HEK293 (cell line): Measurements from ENCODE around the gene ZNF503.
A peak's percentile ranks its signal among the peaks of the same experiment; 100 is the strongest.

Experiments
- BCL6B ChIP-seq: fragments of 450-650 bp; formaldehyde crosslinking; IDR thresholded peaks from 2 replicates; pipeline ENCODE4 v1.5.1; 2017; ENCODE audit warnings: missing biosample characterization, missing genetic modification characterization
- GLIS2 ChIP-seq: fragments of 450-650 bp; formaldehyde crosslinking; IDR thresholded peaks from 2 replicates; pipeline ENCODE4 v1.5.1; 2016; ENCODE audit warnings: missing biosample characterization, missing genetic modification characterization
- IKZF3 ChIP-seq: fragments of 450-650 bp; IDR thresholded peaks from 2 replicates; pipeline ENCODE4 v1.5.0; 2018; ENCODE audit warnings: missing biosample characterization, mild to moderate bottlenecking, missing genetic modification characterization, moderate library complexity
- INSM2 ChIP-seq: fragments of 450-650 bp; formaldehyde crosslinking; IDR thresholded peaks from 2 replicates; pipeline ENCODE4 v1.5.1; 2016; ENCODE audit warnings: missing biosample characterization, missing genetic modification characterization
- PBX3 ChIP-seq: sonication (generic); formaldehyde crosslinking; IDR thresholded peaks from 2 replicates; pipeline ENCODE4 v1.8.1; 2022; ENCODE audit warnings: mild to moderate bottlenecking, moderate library complexity, missing genetic modification reagents
- TSHZ1 ChIP-seq: fragments of 450-650 bp; formaldehyde crosslinking; IDR thresholded peaks from 2 replicates; pipeline ENCODE4 v1.5.1; 2016; ENCODE audit warnings: missing biosample characterization, missing genetic modification characterization, borderline replicate concordance
- YY1 ChIP-seq: fragments of 450-650 bp; formaldehyde crosslinking; IDR thresholded peaks from 2 replicates; pipeline ENCODE4 v1.5.1; 2018; ENCODE audit warnings: missing biosample characterization, missing genetic modification characterization
- ZNF155 ChIP-seq: fragments of 450-650 bp; formaldehyde crosslinking; IDR thresholded peaks from 2 replicates; pipeline ENCODE4 v1.5.1; 2016; ENCODE audit warnings: missing biosample characterization, missing genetic modification characterization
- ZNF248 ChIP-seq: fragments of 450-650 bp; formaldehyde crosslinking; IDR thresholded peaks from 2 replicates; pipeline ENCODE4 v1.5.1; 2017; ENCODE audit warnings: missing biosample characterization, missing genetic modification characterization
- ZNF302 ChIP-seq: fragments of 450-650 bp; formaldehyde crosslinking; IDR thresholded peaks from 2 replicates; pipeline ENCODE4 v1.5.1; 2016; ENCODE audit warnings: missing biosample characterization, missing genetic modification characterization, low read depth
- ZNF324 ChIP-seq: fragments of 450-650 bp; formaldehyde crosslinking; IDR thresholded peaks from 2 replicates; pipeline ENCODE4 v1.5.1; 2016; ENCODE audit warnings: missing biosample characterization, missing genetic modification characterization
- ZNF350 ChIP-seq: fragments of 450-650 bp; formaldehyde crosslinking; IDR thresholded peaks from 2 replicates; pipeline ENCODE4 v1.5.0; 2017; ENCODE audit warnings: missing biosample characterization, mild to moderate bottlenecking, missing genetic modification characterization
- ZNF37A ChIP-seq: fragments of 450-650 bp; IDR thresholded peaks from 2 replicates; pipeline ENCODE4 v1.5.1; 2018; ENCODE audit warnings: missing biosample characterization, missing genetic modification characterization
- ZNF48 ChIP-seq: fragments of 450-650 bp; formaldehyde crosslinking; IDR thresholded peaks from 2 replicates; pipeline ENCODE4 v1.5.1; 2016; ENCODE audit warnings: missing biosample characterization, missing genetic modification characterization
- ZNF513 ChIP-seq: fragments of 450-650 bp; IDR thresholded peaks from 2 replicates; pipeline ENCODE4 v1.5.1; 2018; ENCODE audit warnings: missing biosample characterization, missing genetic modification characterization
- ZNF521 ChIP-seq: fragments of 450-650 bp; formaldehyde crosslinking; IDR thresholded peaks from 2 replicates; pipeline ENCODE4 v1.5.1; 2017; ENCODE audit warnings: missing biosample characterization, mild to moderate bottlenecking, missing genetic modification characterization
- ZNF692 ChIP-seq: fragments of 450-650 bp; formaldehyde crosslinking; IDR thresholded peaks from 2 replicates; pipeline ENCODE4 v1.5.1; 2016; ENCODE audit warnings: missing biosample characterization, missing genetic modification characterization
- ZNF76 ChIP-seq: fragments of 450-650 bp; formaldehyde crosslinking; IDR thresholded peaks from 2 replicates; pipeline ENCODE4; 2016; ENCODE audit warnings: low read depth, missing biosample characterization, missing genetic modification characterization, borderline replicate concordance
- ZNF776 ChIP-seq: fragments of 450-650 bp; formaldehyde crosslinking; IDR thresholded peaks from 2 replicates; pipeline ENCODE4 v1.5.0; 2017; ENCODE audit warnings: missing biosample characterization, missing genetic modification characterization, borderline replicate concordance

The ZNF503 gene

GRCh38 chr10:75379212-75379724, 22.3 kb downstream of the ZNF503 start (continued):
- TF ChIP-seq PBX3 (CRISPR knock-in tag) (0 out of 2 replicates have a peak, but pooled peaks have one; percentile 52), TSHZ1 (tag by site-specific recombination) (peak; percentile 100), ZNF248 (tag by site-specific recombination) (peak; percentile 56; the same call in 1 of the 2 replicates), ZNF324 (tag by site-specific recombination) (peak; percentile 99), GLIS2 (tag by site-specific recombination) (peak; percentile 58), ZNF302 (tag by site-specific recombination) (peak; percentile 88; the same call in 1 of the 2 replicates), ZNF76 (peak; percentile 85; the same call in 1 of the 2 replicates), INSM2 (tag by site-specific recombination) (peak; percentile 99), ZNF521 (tag by site-specific recombination) (no peak), IKZF3 (tag by site-specific recombination) (peak; percentile 100), ZNF37A (no peak), ZNF48 (tag by site-specific recombination) (no peak), ZNF350 (tag by site-specific recombination) (no peak; the same call in 1 of the 2 replicates), ZNF513 (peak; percentile 69), ZNF692 (tag by site-specific recombination) (peak; percentile 91), YY1 (tag by site-specific recombination) (peak; percentile 82; the same call in 1 of the 2 replicates), ZNF776 (tag by site-specific recombination) (peak; percentile 98), BCL6B (peak; percentile 98), ZNF155 (tag by site-specific recombination) (no peak)
